ENCODE measurements around the gene THBS3. TPM values are rescaled to one million over a fixed set of nuclear protein-coding genes. Genes with fewer than 3 reads are reported as not detected.
"Not testable (repeated sequence)": the region's sequence is repeated elsewhere in the genome, so short reads cannot be mapped to it uniquely, and the experiment has no call there.

The THBS3 gene
- total RNA-seq, 1 donor from 2014 or later, result 40.2 TPM

DNA sequence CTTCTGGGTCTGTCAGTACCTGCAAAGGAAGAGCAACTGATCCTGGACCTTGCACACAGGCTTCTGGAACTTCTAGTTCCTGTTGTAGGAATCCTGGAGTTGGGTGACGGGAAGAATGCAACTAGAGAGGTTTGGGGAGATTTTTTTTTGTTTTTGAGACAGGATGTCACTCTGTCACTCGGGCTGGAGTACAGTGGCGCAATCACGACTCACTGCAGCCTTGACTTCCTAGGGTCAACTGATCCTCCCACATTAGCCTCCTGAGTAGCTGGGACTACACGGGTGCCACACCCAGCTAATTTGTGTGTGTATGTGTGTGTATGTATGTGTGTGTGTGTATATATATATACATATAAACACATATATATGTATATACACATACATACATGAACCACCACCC is 28.8 kb upstream of the THBS3 start:
- no peak overlapping the region for H3K27ac ChIP-seq (ENCODE audit: low read depth, low read length)
- H3K9me3 ChIP-seq (ENCODE audit: control insufficient read depth in 3 of 3, low read length in 3 of 3), result no peaks in the 10 kb centered on the region
- peaks cover 4 to 9% (median 8%) of the 10 kb centered on the region in 3 donors for H3K4me1 ChIP-seq (ENCODE audit: control insufficient read depth in 3 of 3, insufficient read depth in 3 of 3, low read length in 3 of 3)
- no peaks in the 10 kb centered on the region for H3K27me3 ChIP-seq (ENCODE audit: control insufficient read depth in 3 of 3, insufficient read depth in 3 of 3, low read length in 3 of 3)
- H3K4me3 ChIP-seq (ENCODE audit: low read length in 3 of 3), result no peak overlapping the region
- H3K9ac ChIP-seq (ENCODE audit: low read depth in 1 of 3, low read length in 3 of 3), result no peak overlapping the region
- H3K36me3 ChIP-seq (ENCODE audit: control insufficient read depth in 3 of 3, insufficient read depth in 3 of 3, low read length in 3 of 3), result peaks cover 7 to 20% (median 19%) of the 10 kb centered on the region in 3 donors

DNA sequence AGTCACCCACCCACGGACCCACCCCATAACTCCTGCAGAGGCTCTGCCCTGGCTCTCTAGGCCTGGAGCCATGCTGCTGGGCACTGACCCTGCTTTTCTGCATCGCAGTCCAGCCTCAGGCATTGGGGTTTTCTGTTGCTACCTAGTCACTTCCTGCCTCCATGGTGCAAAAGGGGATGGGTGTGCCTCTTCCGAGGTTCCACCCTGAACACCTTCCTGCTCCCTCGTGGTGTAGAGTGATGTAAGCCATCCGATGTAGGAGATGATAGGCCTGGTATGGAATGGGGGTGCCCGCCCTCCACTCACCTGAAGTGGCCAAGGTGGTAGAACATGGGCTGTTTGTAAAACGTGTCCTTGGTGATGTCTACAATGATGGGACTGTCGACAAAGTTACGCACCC is 27.7 kb upstream of the THBS3 start:
- not testable (repeated sequence) for H3K27me3 ChIP-seq (ENCODE audit: control insufficient read depth in 3 of 3, insufficient read depth in 3 of 3, low read length in 3 of 3); H3K9ac ChIP-seq (ENCODE audit: low read depth in 1 of 3, low read length in 3 of 3); H3K4me1 ChIP-seq (ENCODE audit: control insufficient read depth in 3 of 3, insufficient read depth in 3 of 3, low read length in 3 of 3); H3K4me3 ChIP-seq (ENCODE audit: low read length in 3 of 3); H3K27ac ChIP-seq (ENCODE audit: low read depth, low read length); H3K9me3 ChIP-seq (ENCODE audit: control insufficient read depth in 3 of 3, low read length in 3 of 3)
- H3K36me3 ChIP-seq (ENCODE audit: control insufficient read depth in 3 of 3, insufficient read depth in 3 of 3, low read length in 3 of 3), result peaks cover 7 to 20% (median 19%) of the 10 kb centered on the region in 3 donors

DNA sequence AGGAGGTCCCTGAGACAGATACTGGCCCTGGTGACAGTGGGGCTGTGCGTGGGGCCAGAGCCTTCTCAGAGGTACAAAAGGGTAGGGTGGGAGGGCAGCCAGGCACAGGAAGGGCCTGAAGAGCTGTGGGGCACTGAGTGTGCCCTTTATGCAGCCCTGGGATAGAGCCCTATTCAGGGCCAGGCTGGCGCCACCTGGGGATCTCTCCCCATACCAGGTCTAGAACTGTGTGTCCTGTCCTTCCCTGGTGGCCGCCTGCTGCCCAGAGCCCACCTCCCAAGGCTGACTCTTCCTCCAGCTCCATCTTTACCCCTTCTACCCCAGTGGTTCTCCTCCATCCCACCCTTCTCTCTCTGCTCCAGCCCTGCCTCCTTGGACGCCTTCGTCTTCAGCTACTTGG is 25.8 kb upstream of the THBS3 start:
- not testable (repeated sequence) for H3K9me3 ChIP-seq (ENCODE audit: control insufficient read depth in 3 of 3, low read length in 3 of 3); H3K4me3 ChIP-seq (ENCODE audit: low read length in 3 of 3); H3K27ac ChIP-seq (ENCODE audit: low read depth, low read length); H3K9ac ChIP-seq (ENCODE audit: low read depth in 1 of 3, low read length in 3 of 3); H3K27me3 ChIP-seq (ENCODE audit: control insufficient read depth in 3 of 3, insufficient read depth in 3 of 3, low read length in 3 of 3); H3K4me1 ChIP-seq (ENCODE audit: control insufficient read depth in 3 of 3, insufficient read depth in 3 of 3, low read length in 3 of 3)
- peaks cover 7 to 19% (median 16%) of the 10 kb centered on the region in 3 donors for H3K36me3 ChIP-seq (ENCODE audit: control insufficient read depth in 3 of 3, insufficient read depth in 3 of 3, low read length in 3 of 3)

DNA sequence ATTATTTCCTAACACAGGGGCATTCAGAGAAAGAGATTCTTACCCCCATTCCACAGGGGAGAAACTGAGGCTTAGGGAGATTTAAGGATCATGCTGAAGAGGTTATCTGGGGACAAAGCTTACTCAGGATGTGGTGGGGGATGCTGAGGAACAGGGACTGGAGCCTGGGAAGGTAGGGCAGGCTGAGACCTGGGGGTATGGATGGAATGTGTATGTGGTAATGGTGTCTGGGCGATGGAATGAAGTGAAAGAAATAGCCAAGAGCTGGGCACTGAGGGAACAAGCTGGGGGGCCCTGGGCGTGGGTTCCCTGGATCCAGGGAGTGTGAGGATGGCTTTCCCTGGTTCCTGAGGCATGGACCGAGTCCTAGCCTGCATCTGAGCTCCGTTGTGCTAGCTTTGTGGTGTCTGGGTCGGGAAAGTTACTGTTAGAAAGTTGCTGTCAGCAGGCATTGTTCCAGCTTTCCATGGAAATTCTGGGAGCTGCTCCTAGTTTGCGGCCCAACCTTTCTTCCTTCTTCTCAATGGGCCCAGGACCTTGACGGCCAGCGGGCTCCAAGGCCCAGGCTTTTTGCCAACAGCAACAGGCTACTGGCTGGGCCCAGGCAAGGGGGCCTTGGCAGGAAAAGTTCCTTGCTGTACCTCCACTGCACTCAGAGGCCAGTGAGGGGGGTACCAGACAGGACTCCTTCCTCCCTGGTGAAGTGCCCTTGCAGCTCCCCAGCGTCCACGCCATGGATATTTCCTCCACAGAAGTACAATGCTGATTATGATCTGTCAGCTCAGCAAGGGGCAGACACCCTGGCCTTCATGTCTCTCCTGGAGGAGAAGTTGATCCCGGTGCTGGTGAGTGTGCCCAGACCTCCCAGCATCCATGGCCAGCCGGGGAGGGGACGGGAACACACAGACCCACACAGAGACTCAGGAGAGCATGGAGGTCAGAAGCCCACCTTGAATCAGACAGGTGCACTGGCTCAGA is 24.6 kb upstream of the THBS3 start:
- not testable (repeated sequence) for H3K27ac ChIP-seq (ENCODE audit: low read depth, low read length); H3K9ac ChIP-seq (ENCODE audit: low read depth in 1 of 3, low read length in 3 of 3); H3K9me3 ChIP-seq (ENCODE audit: control insufficient read depth in 3 of 3, low read length in 3 of 3); H3K27me3 ChIP-seq (ENCODE audit: control insufficient read depth in 3 of 3, insufficient read depth in 3 of 3, low read length in 3 of 3); H3K4me1 ChIP-seq (ENCODE audit: control insufficient read depth in 3 of 3, insufficient read depth in 3 of 3, low read length in 3 of 3); H3K4me3 ChIP-seq (ENCODE audit: low read length in 3 of 3)
- peaks cover 7 to 19% (median 16%) of the 10 kb centered on the region in 3 donors for H3K36me3 ChIP-seq (ENCODE audit: control insufficient read depth in 3 of 3, insufficient read depth in 3 of 3, low read length in 3 of 3)

- H3K36me3 ChIP-seq (ENCODE audit: control insufficient read depth in 3 of 3, insufficient read depth in 3 of 3, low read length in 3 of 3); H3K9ac ChIP-seq (ENCODE audit: low read depth in 1 of 3, low read length in 3 of 3): not testable (repeated sequence)
Observed at GRCh38 chr1:155231302-155231701, 23.6 kb upstream of the THBS3 start.

GRCh38 chr1:155228096-155228427 is 20.4 kb upstream of the THBS3 start:
- Histone ChIP-seq H3K27ac (ENCODE audit: low read depth, low read length) (peak overlapping the region; percentile 78), H3K36me3 (ENCODE audit: control insufficient read depth in 3 of 3, insufficient read depth in 3 of 3, low read length in 3 of 3) (no peaks in the 10 kb centered on the region), H3K9me3 (ENCODE audit: control insufficient read depth in 3 of 3, low read length in 3 of 3) (no peaks in the 10 kb centered on the region), H3K9ac (ENCODE audit: low read depth in 1 of 3, low read length in 3 of 3) (peak overlapping the region; percentile 72 to 90 (median 81)), H3K4me3 (ENCODE audit: low read length in 3 of 3) (peak overlapping the region; percentile 67 to 71 (median 70)), H3K4me1 (ENCODE audit: control insufficient read depth in 3 of 3, insufficient read depth in 3 of 3, low read length in 3 of 3) (peaks cover 14 to 20% (median 17%) of the 10 kb centered on the region in 3 donors), H3K27me3 (ENCODE audit: control insufficient read depth in 3 of 3, insufficient read depth in 3 of 3, low read length in 3 of 3) (no peaks in the 10 kb centered on the region)

More at GRCh38 chr1:155231302-155231701, 23.6 kb upstream of the THBS3 start:
- H3K4me3 ChIP-seq (ENCODE audit: low read length in 3 of 3); H3K27ac ChIP-seq (ENCODE audit: low read depth, low read length); H3K9me3 ChIP-seq (ENCODE audit: control insufficient read depth in 3 of 3, low read length in 3 of 3); H3K27me3 ChIP-seq (ENCODE audit: control insufficient read depth in 3 of 3, insufficient read depth in 3 of 3, low read length in 3 of 3): not testable (repeated sequence)
- peaks cover 12 to 16% (median 16%) of the 10 kb centered on the region in 3 donors for H3K4me1 ChIP-seq (ENCODE audit: control insufficient read depth in 3 of 3, insufficient read depth in 3 of 3, low read length in 3 of 3)

GRCh38 chr1:155227261-155228095 is 19.8 kb upstream of the THBS3 start:
- no peaks in the 10 kb centered on the region for H3K9me3 ChIP-seq (ENCODE audit: control insufficient read depth in 3 of 3, low read length in 3 of 3)
- no peaks in the 10 kb centered on the region for H3K27me3 ChIP-seq (ENCODE audit: control insufficient read depth in 3 of 3, insufficient read depth in 3 of 3, low read length in 3 of 3)
- peak overlapping the region; percentile 67 to 76 (median 76) for H3K4me3 ChIP-seq (ENCODE audit: low read length in 3 of 3)
- H3K4me1 ChIP-seq (ENCODE audit: control insufficient read depth in 3 of 3, insufficient read depth in 3 of 3, low read length in 3 of 3), result peaks cover 14 to 20% (median 17%) of the 10 kb centered on the region in 3 donors
- H3K36me3 ChIP-seq (ENCODE audit: control insufficient read depth in 3 of 3, insufficient read depth in 3 of 3, low read length in 3 of 3), result no peaks in the 10 kb centered on the region
- peak overlapping the region; percentile 78 for H3K27ac ChIP-seq (ENCODE audit: low read depth, low read length)
- H3K9ac ChIP-seq (ENCODE audit: low read depth in 1 of 3, low read length in 3 of 3), result peak overlapping the region; percentile 81 to 90 (median 84)

DNA sequence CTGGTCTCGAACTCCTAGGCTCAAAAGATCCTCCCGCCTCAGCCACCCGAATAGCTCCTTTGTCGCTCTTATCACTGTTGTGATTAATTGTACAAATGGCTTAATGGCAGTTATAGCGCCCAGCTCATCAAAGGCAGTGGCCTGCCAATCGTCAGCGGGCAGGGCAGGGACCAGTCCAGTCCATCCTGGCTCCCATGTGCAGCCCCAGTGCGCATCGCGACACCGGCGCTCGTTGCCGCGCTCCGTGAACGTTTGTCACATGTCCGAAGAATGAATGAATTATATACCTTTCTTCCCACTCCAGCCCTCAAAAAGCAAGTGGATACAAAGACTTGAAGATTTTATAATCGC is 19.2 kb upstream of the THBS3 start:
- H3K27ac ChIP-seq (ENCODE audit: low read depth, low read length), result peak overlapping the region; percentile 78
- no peaks in the 10 kb centered on the region for H3K27me3 ChIP-seq (ENCODE audit: control insufficient read depth in 3 of 3, insufficient read depth in 3 of 3, low read length in 3 of 3)
- no peaks in the 10 kb centered on the region for H3K9me3 ChIP-seq (ENCODE audit: control insufficient read depth in 3 of 3, low read length in 3 of 3)
- peaks cover 13 to 20% (median 14%) of the 10 kb centered on the region in 3 donors for H3K4me1 ChIP-seq (ENCODE audit: control insufficient read depth in 3 of 3, insufficient read depth in 3 of 3, low read length in 3 of 3)
- peak overlapping the region; percentile 67 to 76 (median 76) for H3K4me3 ChIP-seq (ENCODE audit: low read length in 3 of 3)
- H3K9ac ChIP-seq (ENCODE audit: low read depth in 1 of 3, low read length in 3 of 3), result peak overlapping the region; percentile 73 to 84 (median 81)
- H3K36me3 ChIP-seq (ENCODE audit: control insufficient read depth in 3 of 3, insufficient read depth in 3 of 3, low read length in 3 of 3), result no peaks in the 10 kb centered on the region

- no peaks in the 10 kb centered on the region for H3K9me3 ChIP-seq (ENCODE audit: control insufficient read depth in 3 of 3, low read length in 3 of 3)
- peak overlapping the region; percentile 67 to 76 (median 76) for H3K4me3 ChIP-seq (ENCODE audit: low read length in 3 of 3)
- H3K27me3 ChIP-seq (ENCODE audit: control insufficient read depth in 3 of 3, insufficient read depth in 3 of 3, low read length in 3 of 3), result no peaks in the 10 kb centered on the region
- no peaks in the 10 kb centered on the region for H3K36me3 ChIP-seq (ENCODE audit: control insufficient read depth in 3 of 3, insufficient read depth in 3 of 3, low read length in 3 of 3)
- H3K27ac ChIP-seq (ENCODE audit: low read depth, low read length), result peak overlapping the region; percentile 78
- peaks cover 13 to 20% (median 14%) of the 10 kb centered on the region in 3 donors for H3K4me1 ChIP-seq (ENCODE audit: control insufficient read depth in 3 of 3, insufficient read depth in 3 of 3, low read length in 3 of 3)
- peak overlapping the region; percentile 73 to 84 (median 81) for H3K9ac ChIP-seq (ENCODE audit: low read depth in 1 of 3, low read length in 3 of 3)
Observed at GRCh38 chr1:155226188-155226909, 18.7 kb upstream of the THBS3 start.
